GM18511 (cell line): ENCODE data around the gene MUSTN1.

Source experiments
- ATAC-seq: cut with Tn5 transposase; IDR thresholded peaks from one replicate; pipeline ENCODE4 v1.9.1; 2021; ENCODE audit warnings: mild to moderate bottlenecking, moderate library complexity; ENCODE audit not compliant: unreplicated experiment

MUSTN1 gene

DNA sequence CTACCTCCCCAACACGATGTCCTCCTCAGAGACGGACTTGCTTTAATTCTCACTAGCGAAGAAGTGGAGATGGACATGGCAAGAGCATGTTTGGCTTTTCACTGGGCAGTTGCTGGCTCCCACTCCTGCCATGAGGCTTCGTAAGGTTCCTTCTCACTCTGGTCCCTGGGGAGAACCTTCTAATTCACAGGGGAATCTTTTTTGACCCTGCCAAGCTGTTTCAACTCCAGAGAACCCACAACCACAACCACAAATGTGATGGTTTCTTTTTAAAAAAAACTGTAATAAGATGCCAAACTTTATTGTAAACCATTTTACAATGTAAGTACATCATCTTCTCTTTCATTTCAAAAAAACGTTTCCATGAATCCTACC, 1.6 kb upstream of the MUSTN1 start:
- ATAC-seq, result no peak

DNA sequence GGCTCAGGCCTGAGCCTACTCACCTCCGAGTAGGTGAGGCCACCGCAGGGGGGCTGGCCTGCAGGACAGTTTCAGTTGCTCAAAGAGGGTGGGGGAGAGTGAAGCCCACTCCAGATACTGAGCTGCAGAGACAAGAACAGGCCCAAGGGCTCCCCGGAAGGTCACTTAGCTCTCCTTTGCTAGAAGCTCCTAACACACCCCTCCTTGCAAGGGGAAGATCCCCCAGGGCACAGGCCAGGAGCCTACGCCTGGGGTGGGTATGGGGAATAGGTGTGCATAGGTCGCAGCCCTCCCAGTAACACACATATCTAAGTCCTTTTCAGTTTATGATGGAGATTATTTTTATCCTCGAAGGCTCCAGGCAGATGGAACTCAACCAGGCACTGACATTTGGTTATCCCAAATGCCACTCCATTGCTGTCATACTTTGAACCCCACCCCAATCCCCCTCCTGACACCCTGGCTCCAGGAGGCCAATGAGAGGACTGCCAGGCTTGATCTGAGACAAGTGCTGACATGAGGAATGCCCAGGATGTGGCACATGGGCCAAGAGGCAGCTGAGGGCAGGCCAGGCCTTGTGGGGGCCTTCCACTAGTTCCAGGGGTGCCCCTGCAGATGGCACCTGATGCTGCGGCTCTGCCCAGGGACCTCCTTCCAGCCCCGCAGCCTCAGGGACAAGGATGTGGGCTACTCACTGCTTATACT, 1.1 kb upstream of the MUSTN1 start:
- no peak for ATAC-seq

DNA sequence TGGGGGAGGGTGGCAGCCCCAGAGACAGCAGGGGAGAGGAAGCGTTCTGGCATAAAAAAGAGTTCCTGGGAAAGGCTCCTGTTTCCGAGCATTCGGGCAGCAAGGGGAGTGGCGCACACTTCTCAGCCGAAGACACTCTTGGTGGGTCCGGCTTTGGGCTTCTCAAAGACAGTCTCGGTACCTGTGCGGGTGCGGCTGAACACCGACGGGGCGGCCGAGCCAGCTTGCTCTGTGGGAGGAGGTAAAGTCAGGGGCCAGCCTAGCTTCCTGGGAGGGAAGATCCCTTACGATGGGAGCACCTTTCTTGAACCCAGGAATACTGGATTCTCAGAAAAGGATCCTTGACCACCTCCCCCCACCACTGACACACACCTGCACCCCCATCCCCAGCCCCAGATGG, 1.6 kb downstream of the MUSTN1 start:
- ATAC-seq, result no peak

DNA sequence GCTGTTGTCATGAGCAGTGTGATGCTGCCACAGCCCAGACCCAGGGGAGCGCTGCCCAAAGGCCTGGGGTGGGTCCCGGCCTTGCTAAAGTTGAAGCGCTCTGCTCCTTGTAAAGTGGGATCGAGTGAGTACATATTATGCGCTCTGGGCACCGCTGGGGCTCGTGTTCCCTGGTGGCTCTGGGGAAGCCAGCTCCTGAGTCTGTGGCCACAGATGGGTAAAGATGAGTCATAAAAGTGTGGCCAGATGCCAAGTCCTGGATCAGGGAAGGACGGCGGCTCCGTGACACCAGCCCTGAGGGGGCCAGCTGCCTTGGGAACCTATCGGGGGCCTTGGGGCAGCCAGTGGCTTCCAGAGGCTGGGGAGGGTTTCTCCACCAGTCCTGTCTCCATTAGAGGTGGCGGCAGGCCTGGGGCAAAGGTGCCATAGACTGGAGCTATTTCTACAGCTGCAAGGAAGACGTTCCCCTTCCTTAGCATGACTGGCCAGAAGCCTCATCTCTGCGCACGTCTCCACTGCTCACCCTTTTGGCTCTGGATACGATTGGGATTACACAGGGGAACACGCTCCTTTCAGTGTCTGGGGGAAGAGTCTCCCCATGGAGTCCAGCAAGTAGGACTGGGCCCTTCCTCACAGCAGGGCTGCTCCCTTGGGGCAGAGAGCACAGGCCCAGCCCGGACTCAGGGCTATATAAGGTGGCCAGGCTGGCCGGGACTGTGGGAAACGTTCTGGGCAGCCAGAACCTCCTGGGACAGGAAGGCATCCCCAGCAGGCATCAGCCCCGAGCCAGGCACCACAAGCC, 3.1 kb downstream of the MUSTN1 start:
- no peak for ATAC-seq

DNA sequence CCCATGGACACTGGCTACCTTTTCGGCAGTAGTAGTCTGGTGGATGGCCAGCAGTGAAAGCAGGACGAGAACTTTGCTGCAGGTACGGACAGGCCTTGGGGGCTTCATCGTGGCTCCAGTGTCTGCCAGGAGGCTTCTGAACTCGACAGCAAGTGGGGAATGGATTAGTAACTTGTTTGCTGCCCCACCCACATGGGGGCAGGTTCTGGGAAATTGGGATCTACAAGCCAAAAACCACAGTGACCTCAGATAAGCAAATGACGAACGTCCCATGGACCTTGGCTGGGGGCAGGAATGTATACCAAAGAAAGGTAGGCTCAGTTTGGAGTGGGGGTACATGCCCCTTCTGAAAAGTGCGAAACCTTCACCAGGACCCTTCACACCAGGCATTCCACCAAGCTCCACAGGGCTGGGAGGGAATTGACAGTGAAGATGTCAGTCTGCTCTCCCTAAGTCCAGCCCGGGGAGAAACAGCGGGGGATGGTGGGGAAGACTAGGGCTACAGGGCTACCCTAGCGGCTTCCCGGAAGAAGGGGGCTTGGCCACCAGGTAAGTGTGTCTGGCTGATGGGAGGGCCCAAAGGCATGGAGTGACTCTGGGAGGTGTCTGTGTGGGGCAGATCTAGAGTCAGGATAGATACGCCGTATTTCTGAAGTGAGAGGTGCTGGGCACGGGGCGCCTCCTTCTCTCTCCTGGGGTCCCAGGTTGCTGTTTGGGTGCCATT, 4.1 kb downstream of the MUSTN1 start, which contains the start of gene ITIH4:
TSS of gene ITIH4 (minus strand) at position 138 of the 724 bp plus-strand sequence. CDS start at position 108, 30 bp downstream.
- ATAC-seq, result no peak

DNA sequence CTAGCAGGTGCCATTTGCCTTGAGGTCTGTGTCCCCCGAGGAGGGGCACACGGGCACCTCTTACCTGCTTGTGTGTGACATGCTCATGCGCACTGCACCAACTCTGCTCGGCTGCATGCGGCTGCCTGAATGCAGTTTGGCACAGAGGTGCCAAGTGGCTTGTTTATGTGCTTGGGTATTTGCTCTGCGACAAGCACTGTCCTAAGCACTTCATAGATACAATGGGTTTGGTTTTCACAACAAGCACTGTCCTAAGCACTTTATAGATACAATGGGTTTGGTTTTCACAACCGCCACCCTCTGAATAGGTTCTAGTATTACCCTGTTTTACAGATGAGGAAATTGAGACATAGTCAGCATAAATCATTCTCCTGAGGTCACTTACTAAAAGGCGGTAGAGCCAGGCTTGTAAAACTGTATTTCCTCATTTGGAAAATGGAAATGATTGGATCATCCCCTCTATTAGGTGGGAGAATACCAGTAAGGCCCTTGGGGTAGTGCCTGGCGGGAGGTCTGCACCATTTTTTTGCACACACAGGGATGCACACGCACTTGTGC, 4.8 kb downstream of the MUSTN1 start:
- no peak for ATAC-seq

DNA sequence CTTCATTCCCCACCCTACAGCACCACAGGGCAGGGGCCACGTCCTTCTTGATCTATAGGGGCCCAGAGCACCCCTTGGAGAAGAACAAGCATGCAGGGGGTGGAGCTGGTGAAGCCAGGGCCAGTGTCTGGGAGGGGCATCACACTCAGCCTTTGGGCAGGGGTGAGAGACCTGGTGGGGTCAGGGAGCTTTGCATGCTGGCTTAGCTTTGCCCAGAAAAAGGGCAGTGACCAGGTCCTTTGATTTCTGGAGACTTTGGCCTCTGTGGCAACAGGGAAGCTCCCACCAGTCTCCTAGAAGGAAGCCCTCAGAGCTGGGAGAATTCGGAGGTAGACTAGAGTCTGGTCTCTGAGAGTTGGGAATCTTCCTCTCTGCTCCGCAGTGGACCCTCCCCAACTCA, 5.3 kb downstream of the MUSTN1 start:
- ATAC-seq, result no peak

DNA sequence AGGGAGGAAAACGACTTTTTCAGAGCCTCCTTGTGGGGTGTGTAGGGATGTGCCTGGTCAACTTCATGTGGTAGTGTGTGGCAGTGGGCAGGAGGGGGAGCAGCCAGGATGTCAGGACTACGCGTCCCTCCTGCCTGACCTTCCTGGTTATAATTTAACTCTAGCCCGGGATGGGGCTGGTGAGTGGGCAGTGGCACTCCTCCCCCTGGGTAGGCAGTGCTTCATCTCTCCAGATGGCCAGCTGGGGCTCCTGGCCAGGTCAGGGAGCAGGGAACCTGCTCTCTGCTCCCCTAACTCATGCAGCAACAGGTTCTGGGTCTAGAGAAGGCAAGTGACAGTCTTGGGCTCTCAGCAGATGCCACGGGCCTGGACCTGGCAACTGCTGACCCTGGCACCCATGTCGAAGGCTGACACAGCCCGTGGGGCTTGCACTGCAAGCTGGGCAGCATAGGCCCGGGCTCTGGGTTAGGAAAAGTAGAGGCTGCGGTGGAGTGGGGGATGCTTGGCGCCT, 6.9 kb downstream of the MUSTN1 start:
- no peak for ATAC-seq

DNA sequence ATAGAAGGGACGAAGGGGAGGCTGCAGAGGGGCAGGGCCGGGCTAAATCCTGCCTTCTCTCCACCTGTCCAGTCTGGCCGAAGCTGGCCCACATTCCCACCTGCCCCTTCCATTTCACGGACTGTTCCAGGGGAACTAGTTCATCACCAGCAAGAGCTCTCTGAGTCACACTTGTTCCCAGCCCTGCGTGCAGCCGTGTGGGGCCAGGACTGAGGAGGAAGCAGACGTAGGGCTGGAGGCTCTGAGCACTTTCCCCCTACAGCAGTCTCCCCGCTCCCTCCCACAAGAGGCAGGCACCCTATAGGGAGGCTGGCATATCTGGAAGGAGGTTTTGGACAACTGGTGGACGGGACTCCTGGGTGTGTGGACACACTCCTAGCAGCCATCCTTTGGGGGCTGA, 7.4 kb downstream of the MUSTN1 start:
- ATAC-seq, result no peak

DNA sequence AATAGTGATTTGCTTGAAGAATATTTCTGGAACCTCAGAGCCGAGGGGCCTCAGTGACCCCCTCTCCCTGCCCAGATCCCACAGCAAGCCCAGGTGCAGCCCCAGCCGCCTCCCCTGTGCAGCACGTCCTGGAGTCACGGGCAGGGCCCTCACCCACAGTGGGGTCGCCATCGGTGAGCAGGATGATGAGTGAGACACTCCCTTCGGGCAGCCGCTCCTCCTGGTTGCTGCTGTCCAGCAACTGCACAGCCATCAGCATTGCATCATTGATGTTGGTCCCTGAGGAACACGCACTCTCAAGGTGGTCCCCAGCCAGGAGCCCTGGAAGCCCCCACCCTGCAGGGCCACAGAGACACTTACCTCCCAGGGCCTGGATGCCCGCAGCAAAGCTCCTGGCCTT, 10.8 kb downstream of the MUSTN1 start:
- no peak for ATAC-seq

DNA sequence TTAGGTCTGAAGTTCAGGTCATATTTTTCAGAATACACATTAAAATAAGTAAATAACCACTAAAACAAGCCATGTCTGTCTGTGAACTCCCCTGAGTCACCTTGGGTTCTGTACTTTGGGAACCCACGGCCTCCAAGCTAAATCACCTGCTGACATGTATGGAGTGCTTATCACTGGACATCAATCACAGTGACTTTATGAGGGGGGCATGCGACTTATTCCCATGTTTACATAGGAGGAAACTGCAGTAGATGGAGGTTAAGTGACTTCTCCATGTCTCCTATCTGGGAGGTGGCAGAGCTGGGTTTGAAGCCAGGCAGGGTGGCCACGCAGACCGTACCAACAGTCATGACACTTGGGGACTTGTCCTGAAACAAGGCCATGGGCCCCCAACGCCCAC, 12.5 kb downstream of the MUSTN1 start:
- no peak for ATAC-seq

DNA sequence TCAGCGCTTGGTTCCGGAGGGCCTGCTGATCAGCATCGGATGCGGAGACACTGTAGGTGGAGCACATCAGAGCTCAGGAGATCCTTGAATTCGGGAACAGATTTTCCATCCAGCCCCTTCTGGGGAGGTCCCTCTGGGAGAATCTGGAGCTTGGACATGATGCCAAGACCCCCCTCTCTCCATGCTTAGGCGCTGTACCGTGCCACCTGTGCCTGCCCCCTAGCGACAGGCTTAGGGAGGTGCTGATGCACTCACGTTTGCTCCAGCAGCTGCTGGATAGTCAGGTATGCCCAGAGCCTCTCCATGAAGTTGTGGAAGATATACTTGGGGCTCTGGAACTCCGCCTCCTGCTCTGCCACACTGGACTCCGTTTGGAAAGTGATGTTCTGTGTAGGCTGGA, 14.1 kb downstream of the MUSTN1 start:
- no peak for ATAC-seq

DNA sequence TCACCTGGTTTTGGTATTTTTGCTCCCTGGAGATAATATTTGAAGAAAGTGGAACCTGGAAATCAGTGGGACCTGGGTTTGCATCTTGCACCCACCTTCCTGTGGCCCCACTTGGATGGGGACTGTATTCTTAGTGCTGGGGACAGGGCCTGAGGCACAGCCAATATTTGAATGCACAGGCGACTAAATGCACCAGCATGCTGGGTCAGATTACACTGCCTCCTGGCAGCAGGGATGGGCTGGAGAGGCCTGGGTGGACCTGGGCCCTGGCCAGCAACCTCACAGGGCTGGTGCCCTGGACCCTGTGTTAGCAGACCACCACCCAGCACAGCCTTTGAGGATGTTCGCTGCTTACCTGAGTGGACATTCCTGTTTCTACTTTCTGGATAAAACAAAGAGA, 14.9 kb downstream of the MUSTN1 start:
- ATAC-seq, result no peak

DNA sequence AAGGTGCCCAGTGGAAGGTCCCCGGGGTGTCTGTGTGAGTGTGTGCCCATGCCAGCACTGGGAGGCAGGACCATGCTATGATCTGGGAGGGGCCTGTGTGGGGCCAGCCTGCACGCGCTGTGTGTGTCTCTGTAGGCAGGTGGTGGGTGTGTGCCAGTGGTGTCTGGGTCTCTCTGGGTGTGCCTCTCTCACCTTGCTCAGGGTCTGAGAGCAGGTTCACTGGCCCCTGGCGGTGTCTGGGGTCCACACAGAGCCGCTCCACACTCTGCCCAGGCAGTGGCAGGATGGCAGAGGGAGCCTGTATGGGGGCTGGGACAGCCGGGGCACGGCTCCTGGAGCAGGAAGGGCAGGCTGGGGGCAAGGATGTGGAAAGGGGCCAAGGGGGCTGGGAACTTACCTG, 17.0 kb downstream of the MUSTN1 start:
- no peak for ATAC-seq

DNA sequence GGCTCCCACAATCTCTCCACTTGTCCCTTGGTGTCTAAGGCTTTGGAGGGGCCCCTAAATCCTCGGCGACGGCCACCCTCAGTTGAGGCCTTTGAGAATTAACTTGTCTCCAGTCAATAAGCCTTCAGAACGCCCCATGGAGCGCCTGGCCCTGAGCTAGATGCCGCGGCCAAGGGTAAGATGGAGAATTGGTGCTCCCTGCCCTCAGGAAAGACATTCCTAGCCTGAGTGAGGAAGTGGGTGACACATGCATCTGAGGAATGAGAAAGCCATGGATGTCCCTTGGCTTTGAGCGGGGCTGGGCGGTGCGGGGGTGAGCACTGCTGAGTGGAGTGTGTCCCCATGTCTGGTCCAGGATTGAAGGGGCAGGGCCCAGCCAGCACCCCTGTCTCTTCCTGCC, 17.6 kb downstream of the MUSTN1 start:
- ATAC-seq, result no peak

DNA sequence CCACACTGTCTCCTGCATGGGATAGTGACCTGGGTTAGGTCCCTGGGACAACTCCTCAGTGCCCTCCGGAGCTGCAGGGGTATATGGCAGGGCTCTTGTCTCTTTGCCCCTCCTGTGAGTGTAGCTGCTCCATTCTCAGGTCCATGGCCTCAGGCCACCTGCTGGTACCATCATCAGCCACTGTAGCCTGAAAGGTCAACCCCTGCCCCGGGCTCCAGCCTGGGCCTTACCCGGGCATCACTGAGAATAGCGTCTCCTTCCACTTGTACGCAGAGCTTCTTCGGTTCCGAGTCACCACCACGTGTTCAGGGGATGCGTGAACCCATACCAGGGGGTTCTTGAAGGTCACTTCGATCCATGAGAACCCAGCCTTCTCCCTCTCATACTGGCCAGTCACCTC, 18.2 kb downstream of the MUSTN1 start:
- ATAC-seq, result no peak

DNA sequence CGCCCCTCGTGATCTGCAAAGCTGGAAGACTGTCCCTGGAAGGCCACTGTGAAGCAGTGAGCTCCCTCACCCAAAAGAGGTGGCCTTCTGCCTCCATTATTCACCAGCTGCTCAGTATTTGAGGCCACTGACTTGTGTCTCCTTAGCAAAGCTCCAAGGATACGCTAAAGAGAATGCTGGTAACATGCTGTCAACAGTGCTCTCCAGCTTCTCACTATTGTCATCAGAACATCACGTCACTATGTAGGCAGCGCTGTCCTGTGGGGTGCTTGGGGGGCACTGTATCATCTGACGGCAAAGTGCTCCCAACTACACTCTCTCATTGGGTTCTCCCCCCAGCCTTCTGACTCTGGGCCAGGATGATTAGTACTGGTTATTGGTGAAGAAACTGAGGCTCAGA, 18.6 kb downstream of the MUSTN1 start:
- ATAC-seq, result no peak

DNA sequence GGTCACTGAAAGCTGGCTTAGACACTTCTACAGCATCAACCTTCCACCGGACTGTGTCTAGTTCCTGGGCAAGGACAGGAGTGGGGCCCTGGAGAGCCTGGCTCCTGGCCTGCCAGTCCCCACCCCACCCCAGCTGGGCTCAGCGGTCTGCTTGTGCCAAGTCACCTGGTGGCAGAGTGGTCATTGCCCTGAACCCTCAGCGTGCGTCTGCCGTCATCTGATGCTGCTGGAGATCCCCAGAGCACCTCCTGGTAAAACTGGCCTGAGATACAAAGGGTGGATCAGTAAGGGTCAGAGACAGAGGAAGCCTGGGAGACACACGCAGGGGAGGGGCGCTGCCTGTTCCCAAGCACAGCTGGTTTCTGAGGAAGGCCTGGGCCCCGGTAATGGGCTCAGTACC, 21.0 kb downstream of the MUSTN1 start:
- no peak for ATAC-seq

DNA sequence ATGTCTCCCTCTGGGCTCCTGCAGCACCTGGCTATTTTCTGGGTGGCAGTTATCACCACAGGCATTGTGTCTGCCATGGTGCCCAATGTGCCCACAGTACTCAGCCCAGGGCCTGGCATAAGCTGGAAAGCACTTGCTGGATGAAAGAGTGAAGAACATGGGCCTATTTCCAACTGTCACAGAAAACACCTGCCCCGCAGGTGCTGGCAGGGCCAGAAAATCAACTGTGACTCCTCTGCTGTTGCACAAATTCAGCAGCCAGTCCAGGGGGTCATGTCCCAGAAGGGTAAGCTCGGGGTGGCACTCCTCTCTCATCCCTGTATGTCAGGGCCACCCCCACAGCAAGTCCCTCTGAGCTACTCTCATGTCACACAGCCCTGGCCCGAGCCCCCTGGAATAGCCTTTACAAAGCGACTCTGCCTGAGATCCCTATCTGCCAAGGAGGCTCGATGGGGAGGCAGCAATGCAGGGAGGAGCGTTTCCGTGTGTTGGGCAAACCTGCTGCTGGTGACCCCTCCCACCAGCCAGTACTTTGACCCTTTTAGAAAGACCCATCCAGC, 23.3 kb downstream of the MUSTN1 start:
- ATAC-seq, result no peak

DNA sequence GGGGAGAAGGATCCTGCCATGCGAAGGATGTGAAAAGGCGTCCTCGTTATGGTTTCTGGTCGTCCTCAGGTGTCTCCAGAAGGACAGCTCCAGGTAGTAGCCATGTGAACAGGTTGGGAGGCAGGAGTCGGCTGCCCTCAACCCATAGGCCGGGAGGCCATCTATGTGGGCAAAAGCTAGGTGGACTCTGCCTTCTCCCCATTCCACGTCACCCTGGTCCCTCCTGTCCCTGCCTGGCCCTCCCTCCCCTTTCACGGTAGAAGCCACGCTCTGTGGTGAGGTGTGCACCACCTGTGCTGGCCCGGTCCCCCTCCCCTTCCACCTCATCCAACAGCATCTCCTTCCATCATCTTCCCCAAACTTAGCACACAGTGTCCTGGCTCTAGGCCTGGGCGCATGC, 23.9 kb downstream of the MUSTN1 start:
- ATAC-seq, result no peak
